IMR-90 (cell line): ENCODE results near the gene ERICH6. TPM values are rescaled to one million over a fixed set of nuclear protein-coding genes. Genes with fewer than 3 reads are reported as not detected.

Experiments used
- ATAC-seq: fragments of 200-7000 bp; cut with Tn5 transposase; 2 replicates; pipeline ENCODE4 v1.9.1; 2020; ENCODE audit warnings: low read depth, mild to moderate bottlenecking, moderate library complexity
- BruUV-seq: library from RNA; stranded (reverse); fragments of 400-500 nt; replicated peaks from 2 replicates; lab custom pipeline; 2021; lab: Mats Ljungman, UMichigan
- CTCF ChIA-PET: fragments of 300-600 bp; formaldehyde crosslinking; extraction: SDS; loops from one replicate; lab custom pipeline; 2021; ENCODE audit warnings: antibody characterized with exemption; lab: Yijun Ruan, JAX
- POLR2A ChIA-PET: fragments of 300-600 bp; sonication (Branson Sonifier 250); formaldehyde crosslinking; loops from one replicate; lab custom pipeline; 2022; ENCODE audit warnings: antibody characterized with exemption; ENCODE audit not compliant: unreplicated experiment; lab: Charles Lee
- DNase-seq: peaks from one replicate; pipeline ENCODE4 v3.0.0; 2013
- H2AFZ ChIP-seq: replicated peaks from 2 replicates; pipeline ENCODE3; 2013; ENCODE audit warnings: low read length, mild to moderate bottlenecking; ENCODE audit not compliant: poor library complexity
- H2AK5ac ChIP-seq: 2 replicates; pipeline ENCODE4 v1.6.1; 2013; ENCODE audit warnings: low read depth, low read length, inconsistent platforms
- H2AK9ac ChIP-seq: replicated peaks from 2 replicates; pipeline ENCODE3; 2013; ENCODE audit warnings: mild to moderate bottlenecking, low read depth, low read length, moderate library complexity; ENCODE audit not compliant: poor library complexity
- H2BK120ac ChIP-seq: 2 replicates; pipeline ENCODE4 v1.6.1; 2013; ENCODE audit warnings: low read depth, low read length, inconsistent platforms
- H2BK15ac ChIP-seq: 3 replicates; pipeline ENCODE4 v1.6.1; 2013; ENCODE audit warnings: low read depth, low read length, inconsistent platforms
- H2BK20ac ChIP-seq: 2 replicates; pipeline ENCODE4 v1.6.1; 2013; ENCODE audit warnings: low read depth, mild to moderate bottlenecking, inconsistent platforms, low read length, moderate library complexity
- H2BK5ac ChIP-seq: 2 replicates; pipeline ENCODE4 v1.6.1; 2013; ENCODE audit warnings: mild to moderate bottlenecking, low read depth, low read length, inconsistent platforms; ENCODE audit not compliant: poor library complexity, severe bottlenecking
- H3K14ac ChIP-seq: replicated peaks from 2 replicates; pipeline ENCODE4 v1.6.1; 2013; ENCODE audit warnings: low read depth, low read length, inconsistent platforms
- H3K18ac ChIP-seq: 2 replicates; pipeline ENCODE4 v1.6.1; 2013; ENCODE audit warnings: low read depth, low read length, control low read depth
- H3K23ac ChIP-seq: 2 replicates; pipeline ENCODE4 v1.6.1; 2013; ENCODE audit warnings: low read depth, low read length, inconsistent platforms
- H3K27ac ChIP-seq: 2 replicates; pipeline ENCODE4 v1.5.1; 2013; ENCODE audit warnings: mild to moderate bottlenecking, control low read depth, low read length; ENCODE audit not compliant: insufficient read depth
- H3K27me3 ChIP-seq: 2 replicates; pipeline ENCODE4 v1.6.1; 2013; ENCODE audit warnings: low read length; ENCODE audit not compliant: control insufficient read depth, insufficient read depth
- H3K36me3 ChIP-seq: 2 replicates; pipeline ENCODE4 v1.6.1; 2013; ENCODE audit warnings: low read length, mixed read lengths; ENCODE audit not compliant: control insufficient read depth, insufficient read depth
- H3K4ac ChIP-seq: 2 replicates; pipeline ENCODE4 v1.6.1; 2013; ENCODE audit warnings: low read depth, low read length, inconsistent platforms
- H3K4me1 ChIP-seq: 2 replicates; pipeline ENCODE4 v1.6.1; 2013; ENCODE audit warnings: low read length, mixed read lengths; ENCODE audit not compliant: control insufficient read depth, insufficient read depth
- H3K4me2 ChIP-seq: 2 replicates; pipeline ENCODE4 v1.6.1; 2013; ENCODE audit warnings: low read depth, mild to moderate bottlenecking, control low read depth, low read length, moderate library complexity
- H3K4me3 ChIP-seq: 2 replicates; pipeline ENCODE4 v1.5.1; 2013; ENCODE audit warnings: low read depth, mild to moderate bottlenecking, control low read depth, low read length, moderate library complexity; ENCODE audit not compliant: insufficient read depth
- H3K56ac ChIP-seq: 2 replicates; pipeline ENCODE4 v1.6.1; 2013; ENCODE audit warnings: low read length, inconsistent platforms; ENCODE audit not compliant: insufficient read depth; ENCODE audit errors: extremely low read depth
- H3K79me1 ChIP-seq, 2 experiments: 2 replicates each; pipeline ENCODE4 v1.6.1; 2013; ENCODE audit warnings: low read length in 2 of 2, inconsistent platforms in 1 of 2, low read depth in 1 of 2
- H3K9ac ChIP-seq: 2 replicates; pipeline ENCODE4 v1.6.1; 2013; ENCODE audit warnings: low read depth, low read length, control low read depth
- H3K9me1 ChIP-seq: 2 replicates; pipeline ENCODE4 v1.6.1; 2013; ENCODE audit warnings: low read length, inconsistent platforms; ENCODE audit not compliant: insufficient read depth
- H3K9me3 ChIP-seq: 2 replicates; pipeline ENCODE4 v1.6.1; 2013; ENCODE audit warnings: low read length; ENCODE audit not compliant: control insufficient read depth, insufficient read depth
- H4K20me1 ChIP-seq: 2 replicates; pipeline ENCODE4 v1.6.1; 2013; ENCODE audit warnings: low read length, inconsistent platforms; ENCODE audit not compliant: insufficient read depth
- H4K5ac ChIP-seq: 2 replicates; pipeline ENCODE4 v1.6.1; 2013; ENCODE audit warnings: mild to moderate bottlenecking, low read depth, low read length, control low read depth
- H4K8ac ChIP-seq, 2 experiments: 2 replicates each; pipeline ENCODE4 v1.6.1; 2013; ENCODE audit warnings: low read depth in 2 of 2, low read length in 2 of 2, control low read depth in 1 of 2, inconsistent platforms in 1 of 2
- H4K91ac ChIP-seq: 2 replicates; pipeline ENCODE4 v1.6.1; 2013; ENCODE audit warnings: low read depth, low read length, inconsistent platforms; ENCODE audit not compliant: insufficient read depth
- CEBPB ChIP-seq: IDR thresholded peaks from 2 replicates; pipeline ENCODE4 v1.6.1; 2012; ENCODE audit warnings: low read depth, low read length, improper control_type of control experiment
- MAFK ChIP-seq: IDR thresholded peaks from 2 replicates; pipeline ENCODE4 v1.6.1; 2012; ENCODE audit warnings: low read depth, low read length, improper control_type of control experiment
- MXI1 ChIP-seq: IDR thresholded peaks from 2 replicates; pipeline ENCODE4 v1.6.1; 2012; ENCODE audit warnings: low read depth, mild to moderate bottlenecking, low read length, moderate library complexity, borderline replicate concordance
- NFE2L2 ChIP-seq: fragments of 150-350 bp; IDR thresholded peaks from 2 replicates; pipeline ENCODE4 v1.6.1; 2016; ENCODE audit warnings: low read depth, mild to moderate bottlenecking, low read length
- RAD21 ChIP-seq: IDR thresholded peaks from 2 replicates; pipeline ENCODE4 v1.6.1; 2012; ENCODE audit warnings: low read length, improper control_type of control experiment
- WGBS, 2 experiments: methylation state at CpG; one replicate each; pipeline versions ENCODE4 v1.1.5 to v1.1.7; 2013; ENCODE audit warnings: missing lambda C conversion rate in 2 of 2; ENCODE audit not compliant: insufficient read length in 1 of 2; ENCODE audit errors: extremely low coverage in 2 of 2; 5-methylcytosine and 5-hydroxymethylcytosine counted together
- dilution Hi-C: fragments of 300-500 bp; cut with HindIII; formaldehyde crosslinking; loops from one replicate; pipeline ENCODE4 v1.14.3; 2018; ENCODE audit warnings: low sequenced_read_pairs; ENCODE audit not compliant: unreplicated experiment
- in situ Hi-C: fragments of 300-500 bp; cut with MboI; formaldehyde crosslinking; loops from 3 replicates; pipeline ENCODE4 v1.14.3; 2019; ENCODE audit warnings: low sequenced_read_pairs, inconsistent platforms, mixed read lengths
- intact Hi-C: fragments of 100-400 bp; cut with micrococcal nuclease; formaldehyde crosslinking; loops from 2 replicates; pipeline ENCODE4 v1.10.0; 2022
- polyA plus RNA-seq, 3 experiments: library from polyadenylated mRNA; depleted of rRNA; stranded (reverse); fragments of >200 nt; gene quantifications; 2 replicates each; pipeline ENCODE4 v1.2.3, GENCODE V29; 2012; ENCODE audit warnings: low replicate concordance in 1 of 3
- total RNA-seq: library from RNA; depleted of rRNA; stranded (reverse); fragments of >200 nt; gene quantifications from 2 replicates; pipeline ENCODE4 v1.2.3, GENCODE V29; 2012

Gene ERICH6
- total and polyA plus RNA-seq, 2 of the 4 experiments (the other 2 are of a cell fraction): under 0.01 TPM; not detected in 1

GRCh38 chr3:150739877-150740645, 36.3 kb upstream of the ERICH6 start:
- Histone ChIP-seq H2BK15ac (no peak overlapping the region), H3K27me3 (no peaks in the 10 kb centered on the region), H2AK5ac (no peak overlapping the region), H3K9me3 (no peaks in the 10 kb centered on the region), H3K4me3 (no peak overlapping the region), H2BK5ac (no peak overlapping the region), H3K4ac (no peak overlapping the region), H4K91ac (no peak overlapping the region), H3K14ac (no peak overlapping the region), H3K27ac (no peak overlapping the region), H2BK20ac (no peak overlapping the region), H2AFZ (no peak overlapping the region), H3K36me3 (peaks cover 18% of the 10 kb centered on the region), H3K23ac (no peak overlapping the region), H3K9me1 (peaks cover 20% of the 10 kb centered on the region), H4K20me1 (peaks cover 47% of the 10 kb centered on the region; the same call in 1 of the 2 replicates), H4K8ac (no peak overlapping the region), H4K5ac (no peak overlapping the region), H3K18ac (no peak overlapping the region), H3K4me2 (no peak overlapping the region), H2BK120ac (no peak overlapping the region), H2AK9ac (no peak overlapping the region), H3K56ac (no peak overlapping the region), H3K4me1 (peaks cover 9% of the 10 kb centered on the region), H3K79me1 (peaks cover 31 to 66% of the 10 kb centered on the region in 2 experiments), H3K9ac (no peak overlapping the region)
- no TSS peak for BruUV-seq
- WGBS, 2 experiments: no CpG with 5 or more reads among the region's 8 CpGs
- in situ Hi-C loops (no loop called here), intact Hi-C loops (no loop called here), dilution Hi-C loops (no loop called here)
- no peak for TF ChIP-seq NFE2L2
- TF ChIP-seq CEBPB: no peak
- TF ChIP-seq MXI1: no peak
- no peak for TF ChIP-seq MAFK
- no peak for TF ChIP-seq RAD21
- POLR2A ChIA-PET: no interaction called here
- CTCF ChIA-PET: no interaction called here
- DNase-seq: no peak
- no peak for ATAC-seq
